Neural cell (in vitro differentiated cells): Measurements from ENCODE around the gene SUSD4.

Experiments
- EP300 ChIP-seq: fragments of 450-650 bp; conservative IDR thresholded peaks from 2 replicates; pipeline ENCODE4 v1.6.1; 2014; ENCODE audit warnings: antibody characterized with exemption, mild to moderate bottlenecking, moderate library complexity; ENCODE audit not compliant: poor library complexity, severe bottlenecking
- TF ChIP-seq, protein P1 (sequence below): fragments of 450-650 bp; IDR thresholded peaks from 2 replicates; pipeline ENCODE4 v1.5.1; 2014; ENCODE audit warnings: antibody characterized with exemption, mild to moderate bottlenecking, moderate library complexity; ENCODE audit not compliant: poor library complexity, severe bottlenecking

DNA sequence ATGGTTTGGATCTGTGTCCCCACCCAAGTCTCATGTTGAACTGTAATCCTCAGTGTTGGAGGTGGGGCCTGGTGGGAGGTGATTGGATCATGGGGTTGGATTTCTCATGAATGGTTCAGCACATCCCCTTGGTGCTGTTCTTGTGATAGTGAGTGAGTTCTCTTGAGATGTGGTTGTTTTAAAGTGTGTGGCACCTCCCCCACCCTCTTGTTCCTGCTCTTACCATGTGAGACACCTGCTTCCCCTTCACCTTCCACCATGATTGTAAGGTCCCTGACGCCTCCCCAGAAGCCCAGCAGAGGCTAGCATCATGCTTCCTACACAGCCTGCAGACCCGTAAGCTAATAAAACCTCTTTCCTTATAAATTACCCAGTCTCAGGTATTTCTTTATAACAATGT lies 55.8 kb downstream of the SUSD4 start:
- TF ChIP-seq, protein P1, sequence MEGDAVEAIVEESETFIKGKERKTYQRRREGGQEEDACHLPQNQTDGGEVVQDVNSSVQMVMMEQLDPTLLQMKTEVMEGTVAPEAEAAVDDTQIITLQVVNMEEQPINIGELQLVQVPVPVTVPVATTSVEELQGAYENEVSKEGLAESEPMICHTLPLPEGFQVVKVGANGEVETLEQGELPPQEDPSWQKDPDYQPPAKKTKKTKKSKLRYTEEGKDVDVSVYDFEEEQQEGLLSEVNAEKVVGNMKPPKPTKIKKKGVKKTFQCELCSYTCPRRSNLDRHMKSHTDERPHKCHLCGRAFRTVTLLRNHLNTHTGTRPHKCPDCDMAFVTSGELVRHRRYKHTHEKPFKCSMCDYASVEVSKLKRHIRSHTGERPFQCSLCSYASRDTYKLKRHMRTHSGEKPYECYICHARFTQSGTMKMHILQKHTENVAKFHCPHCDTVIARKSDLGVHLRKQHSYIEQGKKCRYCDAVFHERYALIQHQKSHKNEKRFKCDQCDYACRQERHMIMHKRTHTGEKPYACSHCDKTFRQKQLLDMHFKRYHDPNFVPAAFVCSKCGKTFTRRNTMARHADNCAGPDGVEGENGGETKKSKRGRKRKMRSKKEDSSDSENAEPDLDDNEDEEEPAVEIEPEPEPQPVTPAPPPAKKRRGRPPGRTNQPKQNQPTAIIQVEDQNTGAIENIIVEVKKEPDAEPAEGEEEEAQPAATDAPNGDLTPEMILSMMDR, result no peak
- TF ChIP-seq EP300, result no peak
